Glutamatergic neuron (in vitro differentiated cells): ENCODE results near the gene TNFRSF6B. TPM values are rescaled to one million over a fixed set of nuclear protein-coding genes. Genes with fewer than 3 reads are reported as not detected.
"Not testable (repeated sequence)": the region's sequence is repeated elsewhere in the genome, so short reads cannot be mapped to it uniquely, and the experiment has no call there.

ENCODE experiments used
- DNase-seq: peaks from one replicate; pipeline ENCODE4 v3.0.0; 2022
- H3K27ac Mint-ChIP-seq: one replicate; pipeline ENCODE4 v1.8.0; 2020; ENCODE audit warnings: mild to moderate bottlenecking, mixed read lengths, inconsistent platforms; ENCODE audit not compliant: unreplicated experiment
- H3K27me3 Mint-ChIP-seq: one replicate; pipeline ENCODE4 v1.8.0; 2020; ENCODE audit warnings: mild to moderate bottlenecking, moderate library complexity, mixed read lengths, inconsistent platforms; ENCODE audit not compliant: unreplicated experiment
- H3K36me3 Mint-ChIP-seq: one replicate; pipeline ENCODE4 v1.8.0; 2020; ENCODE audit warnings: mild to moderate bottlenecking, mixed read lengths, inconsistent platforms; ENCODE audit not compliant: unreplicated experiment
- H3K4me1 Mint-ChIP-seq: one replicate; pipeline ENCODE4 v1.8.0; 2020; ENCODE audit warnings: mild to moderate bottlenecking, low read depth, mixed read lengths, inconsistent platforms; ENCODE audit not compliant: unreplicated experiment
- H3K4me3 Mint-ChIP-seq: one replicate; pipeline ENCODE4 v1.8.0; 2020; ENCODE audit warnings: mild to moderate bottlenecking, mixed read lengths, inconsistent platforms; ENCODE audit not compliant: unreplicated experiment
- H3K9me3 Mint-ChIP-seq: one replicate; pipeline ENCODE4 v1.8.0; 2020; ENCODE audit warnings: mild to moderate bottlenecking, moderate library complexity, mixed read lengths, inconsistent platforms; ENCODE audit not compliant: unreplicated experiment
- CTCF ChIP-seq: fragments of 200-600 bp; sonication (generic); IDR thresholded peaks from one replicate; pipeline ENCODE4 v1.5.0; 2021; ENCODE audit not compliant: partially characterized antibody, unreplicated experiment
- total RNA-seq: library from RNA; stranded (reverse); fragmentation: NEBNext Ultra II Directional; extraction: Animal tissue kit (Norgen Biotek cat#: 25700); gene quantifications from one replicate; pipeline ENCODE4 v1.2.1, GENCODE V29; 2021; ENCODE audit not compliant: unreplicated experiment

The TNFRSF6B gene
- total RNA-seq, 1 donor from 2014 or later: not detected

GRCh38 chr20:63664143-63664851 lies 32.2 kb upstream of the TNFRSF6B start:
- H3K9me3 Mint-ChIP-seq: peaks cover 3% of the 10 kb centered on the region
- no peak overlapping the region for H3K4me3 Mint-ChIP-seq
- peaks cover 10% of the 10 kb centered on the region for H3K4me1 Mint-ChIP-seq
- peaks cover 8% of the 10 kb centered on the region for H3K36me3 Mint-ChIP-seq
- no peak for TF ChIP-seq CTCF
- peaks cover 3% of the 10 kb centered on the region for H3K27me3 Mint-ChIP-seq
- DNase-seq: no peak
- H3K27ac Mint-ChIP-seq: no peak overlapping the region

- H3K9me3 Mint-ChIP-seq: peaks cover 3% of the 10 kb centered on the region
- H3K27me3 Mint-ChIP-seq: peaks cover 3% of the 10 kb centered on the region
- no peak overlapping the region for H3K4me3 Mint-ChIP-seq
- peak overlapping the region; percentile 26 for H3K27ac Mint-ChIP-seq
- peaks cover 10% of the 10 kb centered on the region for H3K36me3 Mint-ChIP-seq
- no peak for DNase-seq
- H3K4me1 Mint-ChIP-seq: peaks cover 4% of the 10 kb centered on the region
- no peak for TF ChIP-seq CTCF
Observed at GRCh38 chr20:63664861-63665594, 31.4 kb upstream of the TNFRSF6B start.

GRCh38 chr20:63665708-63666107 lies 30.7 kb upstream of the TNFRSF6B start:
- no peak for TF ChIP-seq CTCF
- DNase-seq: no peak
- no peak overlapping the region for H3K27ac Mint-ChIP-seq
- H3K4me3 Mint-ChIP-seq: no peak overlapping the region
- peaks cover 3% of the 10 kb centered on the region for H3K27me3 Mint-ChIP-seq
- H3K9me3 Mint-ChIP-seq: peaks cover 3% of the 10 kb centered on the region
- H3K36me3 Mint-ChIP-seq: peaks cover 10% of the 10 kb centered on the region
- peaks cover 2% of the 10 kb centered on the region for H3K4me1 Mint-ChIP-seq

GRCh38 chr20:63667858-63668257 lies 28.6 kb upstream of the TNFRSF6B start:
- Mint-ChIP-seq H3K4me1 (peaks cover 2% of the 10 kb centered on the region), H3K36me3 (peaks cover 10% of the 10 kb centered on the region), H3K27ac (peak overlapping the region; percentile 6), H3K4me3 (no peak overlapping the region), H3K9me3 (peaks cover 3% of the 10 kb centered on the region), H3K27me3 (peaks cover 3% of the 10 kb centered on the region)
- no peak for TF ChIP-seq CTCF
- DNase-seq: no peak

- H3K27me3 Mint-ChIP-seq: peaks cover 3% of the 10 kb centered on the region
- H3K9me3 Mint-ChIP-seq: peaks cover 3% of the 10 kb centered on the region
- no peak for TF ChIP-seq CTCF
- peak overlapping the region; percentile 6 for H3K27ac Mint-ChIP-seq
- no peak for DNase-seq
- peak overlapping the region; percentile 18 for H3K4me3 Mint-ChIP-seq
- H3K36me3 Mint-ChIP-seq: peaks cover 10% of the 10 kb centered on the region
- peaks cover 2% of the 10 kb centered on the region for H3K4me1 Mint-ChIP-seq
Observed at GRCh38 chr20:63668351-63668750, 28.1 kb upstream of the TNFRSF6B start.

GRCh38 chr20:63671695-63672094 lies 24.8 kb upstream of the TNFRSF6B start:
- not testable (repeated sequence) for H3K27me3 Mint-ChIP-seq, DNase-seq, H3K4me1 Mint-ChIP-seq, H3K27ac Mint-ChIP-seq, H3K4me3 Mint-ChIP-seq, H3K36me3 Mint-ChIP-seq, H3K9me3 Mint-ChIP-seq
